Stimulated activated CD8-positive, alpha-beta memory T cell treated with anti-CD3 and anti-CD28 coated beads, Interleukin-2, amount 100 ng/mL, for 48 hours (primary cell): ENCODE data around the gene UPF3A.
"Not testable (repeated sequence)": the region's sequence is repeated elsewhere in the genome, so short reads cannot be mapped to it uniquely, and the experiment has no call there.

Experiments used
- DNase-seq, 2 donors: peaks; one replicate each; pipeline ENCODE4 v3.0.0-alpha.2; 2020; ENCODE audit warnings: low read depth in 2 of 2

Gene UPF3A

GRCh38 chr13:114263578-114263977, 17.8 kb upstream of the UPF3A start:
- no peak for DNase-seq

GRCh38 chr13:114264313-114264712, 17.1 kb upstream of the UPF3A start:
- not testable (repeated sequence) for DNase-seq

- DNase-seq, result no peak
These were observed 16.4 kb upstream of the UPF3A start for GRCh38 chr13:114264886-114265611.

GRCh38 chr13:114266241-114266640, 15.2 kb upstream of the UPF3A start:
- DNase-seq, result no peak

- DNase-seq, result no peak
These were observed 12.8 kb upstream of the UPF3A start for GRCh38 chr13:114268344-114269280.

- DNase-seq, result no peak
These were observed 12.1 kb upstream of the UPF3A start for GRCh38 chr13:114269281-114269770.

GRCh38 chr13:114272977-114273376, 8.4 kb upstream of the UPF3A start:
- no peak for DNase-seq

GRCh38 chr13:114275304-114275703, 6.1 kb upstream of the UPF3A start:
- DNase-seq, result no peak

- DNase-seq, result no peak
These were observed 2.3 kb upstream of the UPF3A start for GRCh38 chr13:114279146-114279545.

- DNase-seq, result no peak
These were observed 1.5 kb upstream of the UPF3A start for GRCh38 chr13:114279758-114280355.

GRCh38 chr13:114282041-114282670, 755 bp downstream of the UPF3A start:
- peak; percentile 24 to 55 for DNase-seq

GRCh38 chr13:114283576-114283975, 2.2 kb downstream of the UPF3A start:
- DNase-seq, result no peak

GRCh38 chr13:114284680-114285079, 3.3 kb downstream of the UPF3A start:
- DNase-seq, result no peak

- no peak for DNase-seq
These were observed 3.9 kb downstream of the UPF3A start for GRCh38 chr13:114285166-114285808.

GRCh38 chr13:114286808-114287207, 5.4 kb downstream of the UPF3A start:
- DNase-seq, result no peak

- no peak for DNase-seq
These were observed 6.8 kb downstream of the UPF3A start for GRCh38 chr13:114288157-114288591.

GRCh38 chr13:114296448-114296847, 15.0 kb downstream of the UPF3A start:
- DNase-seq, result no peak

GRCh38 chr13:114296902-114297301, 15.5 kb downstream of the UPF3A start:
- DNase-seq, result no peak

GRCh38 chr13:114298866-114299265, 17.5 kb downstream of the UPF3A start:
- no peak for DNase-seq

GRCh38 chr13:114299604-114300305, 18.4 kb downstream of the UPF3A start:
- no peak for DNase-seq
